ENCODE measurements around the gene KIF1B. TPM values are rescaled to one million over a fixed set of nuclear protein-coding genes. Genes with fewer than 3 reads are reported as not detected.
A peak's percentile ranks its signal among the peaks of the same experiment; 100 is the strongest.

Gene KIF1B
- total RNA-seq (2021; ENCODE audit: unreplicated experiment) = 33.0 TPM
- 14.9 TPM for polyA plus RNA-seq (2012; ENCODE audit: insufficient read length)
- percentile 75 among the genes with signal in this experiment for Bru-seq, nascent RNA
- percentile 75 among the genes with signal in this experiment for BruChase-seq, experiment 1, labeled RNA remaining after a 2-hour chase
- BruChase-seq, experiment 2, labeled RNA remaining after a 6-hour chase = percentile 81 among the genes with signal in this experiment
- long read RNA-seq, full-length matches to known transcripts = 31 of 65 reads
- long read RNA-seq, partial matches to known transcripts = 16 of 65 reads
- long read RNA-seq, other reads (novel, unspliced or antisense) = 18 of 65 reads

- ChIA-PET CTCF (interaction anchor here (0.6 to 1.1 kb wide), 7 partner anchors 15 to 559 kb away, joined by 3 to 5 read pairs (median 3); partner anchors contain the start of gene PIK3CD), POLR2A (interaction anchor here (0.5 to 0.6 kb wide), 4 partner anchors 18 to 1564 kb away, joined by 3 to 4 read pairs (median 3); no protein-coding TSS in a partner anchor)
- peak within 1 kb of the TSS; percentile 83 to 98 for H3K4me3 ChIP-seq (ENCODE audit: low read depth in 2 of 2, low read length in 2 of 2)
- H3K36me3 ChIP-seq (ENCODE audit: control insufficient read depth, insufficient read depth, low read length) = no peaks in the 10 kb centered on the region; the same call in 1 of the 2 replicates
- in situ Hi-C loops (cut with HindIII; ENCODE audit: low pct_unique_long_range_greater_than_20kb, low sequenced_read_pairs) = no loop called here
- peak within 1 kb of the TSS; percentile 90 for H3K27ac ChIP-seq (ENCODE audit: low read length)
- no peaks in the 10 kb centered on the region for H3K9me3 ChIP-seq (ENCODE audit: control insufficient read depth, insufficient read depth, low read depth, low read length)
- TF ChIP-seq CTCF (IDR thresholded peaks at IDR 0.05) (peak; percentile 98), TCF7L2 (IDR thresholded peaks at IDR 0.05; ENCODE audit: low read depth, low read length) (no peak), POLR2AphosphoS5 (IDR thresholded peaks at IDR 0.05; ENCODE audit: low read depth, low read length) (peak; percentile 76), REST (IDR thresholded peaks at IDR 0.05; ENCODE audit: insufficient read depth in 1 of 2, low read depth in 2 of 2, low read length in 1 of 2) (no peak), SIN3A (IDR thresholded peaks at IDR 0.05; ENCODE audit: borderline replicate concordance, insufficient read depth, low read depth, low read length) (no peak; the same call in 1 of the 2 replicates)
- peaks cover 20% of the 10 kb centered on the region for H3K4me1 ChIP-seq (ENCODE audit: control insufficient read depth, insufficient read depth, low read length)
- H3K27me3 ChIP-seq (ENCODE audit: control insufficient read depth, insufficient read depth, low read length) = no peaks in the 10 kb centered on the region
- intact Hi-C loops (cut with micrococcal nuclease; ENCODE audit: unreplicated experiment) = loop anchor here (10.0 kb wide), 1 partner anchor 125 kb away; no protein-coding TSS in a partner anchor
- no TSS peak for BruUV-seq (replicated peaks)
- ATAC-seq (peak; percentile 98), DNase-seq (ENCODE audit: low read depth, low spot score) (peak; percentile 79)
Measured at GRCh38 chr1:10209905-10210810, at the start of gene KIF1B. TSS of gene KIF1B (plus strand) at chr1:10210570. CDS start at chr1:10232329, 21,759 bp downstream.

- Histone ChIP-seq H3K4me3 (ENCODE audit: low read depth in 2 of 2, low read length in 2 of 2) (no peak overlapping the region), H3K36me3 (ENCODE audit: control insufficient read depth, insufficient read depth, low read length) (peaks cover 4% of the 10 kb centered on the region; the same call in 1 of the 2 replicates), H3K9me3 (ENCODE audit: control insufficient read depth, insufficient read depth, low read depth, low read length) (no peaks in the 10 kb centered on the region), H3K4me1 (ENCODE audit: control insufficient read depth, insufficient read depth, low read length) (no peaks in the 10 kb centered on the region), H3K27me3 (ENCODE audit: control insufficient read depth, insufficient read depth, low read length) (no peaks in the 10 kb centered on the region), H3K27ac (ENCODE audit: low read length) (no peak overlapping the region)
- no TSS peak for BruUV-seq (replicated peaks)
- CTCF ChIA-PET = no interaction called here
- TF ChIP-seq TCF7L2 (IDR thresholded peaks at IDR 0.05; ENCODE audit: low read depth, low read length) (no peak), POLR2AphosphoS5 (IDR thresholded peaks at IDR 0.05; ENCODE audit: low read depth, low read length) (no peak), REST (IDR thresholded peaks at IDR 0.05; ENCODE audit: insufficient read depth in 1 of 2, low read depth in 2 of 2, low read length in 1 of 2) (no peak), CTCF (IDR thresholded peaks at IDR 0.05) (no peak), SIN3A (IDR thresholded peaks at IDR 0.05; ENCODE audit: borderline replicate concordance, insufficient read depth, low read depth, low read length) (no peak)
- intact Hi-C loops (cut with micrococcal nuclease; ENCODE audit: unreplicated experiment) = no loop called here
- DNase-seq (ENCODE audit: low read depth, low spot score) (no peak), ATAC-seq (no peak)
- POLR2A ChIA-PET = interaction anchor here (1.0 kb wide), 1 partner anchor 23 kb away, joined by 3 read pairs; no protein-coding TSS in a partner anchor
- in situ Hi-C loops (cut with HindIII; ENCODE audit: low pct_unique_long_range_greater_than_20kb, low sequenced_read_pairs) = no loop called here
Measured at GRCh38 chr1:10160907-10161490, 49.4 kb upstream of the KIF1B start.

All from Panc1 (cell line).